A549 (cell line): Measurements from ENCODE around the gene ATG5.
"Not testable (repeated sequence)": the region's sequence is repeated elsewhere in the genome, so short reads cannot be mapped to it uniquely, and the experiment has no call there.

Experiments
- CEBPB ChIP-seq, 2 experiments: fragments of >200 bp in 1 of 2; sonication (Bioruptor Twin) in 1 of 2; formaldehyde crosslinking in 1 of 2; IDR thresholded peaks; 2 replicates each; pipeline ENCODE4 v1.6.1; 2012 to 2016
- GATA3 ChIP-seq: IDR thresholded peaks from 2 replicates; pipeline ENCODE4 v1.6.1; 2012; ENCODE audit warnings: borderline replicate concordance
- KDM1A ChIP-seq: fragments of 200-600 bp; sonication (generic); IDR thresholded peaks from 2 replicates; pipeline ENCODE4 v1.6.1; 2016; ENCODE audit warnings: low read depth, mild to moderate bottlenecking
- MYC ChIP-seq: IDR thresholded peaks from 2 replicates; pipeline ENCODE4 v1.6.1; 2012; ENCODE audit warnings: mild to moderate bottlenecking, inconsistent platforms, low read length, improper control_type of control experiment, borderline replicate concordance
- POLR2A ChIP-seq: IDR thresholded peaks from 2 replicates; pipeline ENCODE4 v1.6.1; 2012; ENCODE audit warnings: mild to moderate bottlenecking, low read length
- RAD21 ChIP-seq, 2 experiments: fragments of >200 bp in 1 of 2; sonication (Bioruptor Twin) in 1 of 2; formaldehyde crosslinking in 1 of 2; IDR thresholded peaks in 1 of 2; conservative IDR thresholded peaks in 1 of 2; 2 replicates in 1 of 2; 3 replicates in 1 of 2; pipeline ENCODE4 v1.6.1; 2012 to 2018; ENCODE audit warnings: inconsistent platforms in 1 of 2
- RNF2 ChIP-seq: fragments of 200-600 bp; sonication (generic); IDR thresholded peaks from 2 replicates; pipeline ENCODE4 v1.6.1; 2016; ENCODE audit warnings: low read depth, mild to moderate bottlenecking, antibody characterized with exemption, moderate library complexity, borderline replicate concordance
- SMC3 ChIP-seq: fragments of >200 bp; sonication (Bioruptor Twin); formaldehyde crosslinking; IDR thresholded peaks from 3 replicates; pipeline ENCODE4 v1.6.1; 2018; ENCODE audit warnings: inconsistent platforms
- TF ChIP-seq, protein P1 (sequence below): fragments of >200 bp; sonication (Bioruptor Twin); formaldehyde crosslinking; IDR thresholded peaks from 3 replicates; pipeline ENCODE4 v1.5.1; 2016

GRCh38 chr6:106251531-106252255, 73.9 kb downstream of the ATG5 start:
- not testable (repeated sequence) for TF ChIP-seq RAD21 (conservative IDR thresholded peaks at IDR 0.05 in 1 of 2, IDR thresholded peaks at IDR 0.05 in 1 of 2); KDM1A; GATA3; MYC; POLR2A; RNF2; CEBPB (IDR thresholded peaks at IDR 0.05); SMC3
- TF ChIP-seq, protein P1, sequence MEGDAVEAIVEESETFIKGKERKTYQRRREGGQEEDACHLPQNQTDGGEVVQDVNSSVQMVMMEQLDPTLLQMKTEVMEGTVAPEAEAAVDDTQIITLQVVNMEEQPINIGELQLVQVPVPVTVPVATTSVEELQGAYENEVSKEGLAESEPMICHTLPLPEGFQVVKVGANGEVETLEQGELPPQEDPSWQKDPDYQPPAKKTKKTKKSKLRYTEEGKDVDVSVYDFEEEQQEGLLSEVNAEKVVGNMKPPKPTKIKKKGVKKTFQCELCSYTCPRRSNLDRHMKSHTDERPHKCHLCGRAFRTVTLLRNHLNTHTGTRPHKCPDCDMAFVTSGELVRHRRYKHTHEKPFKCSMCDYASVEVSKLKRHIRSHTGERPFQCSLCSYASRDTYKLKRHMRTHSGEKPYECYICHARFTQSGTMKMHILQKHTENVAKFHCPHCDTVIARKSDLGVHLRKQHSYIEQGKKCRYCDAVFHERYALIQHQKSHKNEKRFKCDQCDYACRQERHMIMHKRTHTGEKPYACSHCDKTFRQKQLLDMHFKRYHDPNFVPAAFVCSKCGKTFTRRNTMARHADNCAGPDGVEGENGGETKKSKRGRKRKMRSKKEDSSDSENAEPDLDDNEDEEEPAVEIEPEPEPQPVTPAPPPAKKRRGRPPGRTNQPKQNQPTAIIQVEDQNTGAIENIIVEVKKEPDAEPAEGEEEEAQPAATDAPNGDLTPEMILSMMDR, result not testable (repeated sequence)
